DLD1 (cell line): ENCODE results near the gene RANGRF.

Experiments used
- in situ Hi-C: cut with HindIII; loops from 2 replicates; pipeline ENCODE4 v1.10.0; 2017; ENCODE audit warnings: low sequenced_read_pairs

The RANGRF gene

GRCh38 chr17:8273884-8274444 is 14.5 kb upstream of the RANGRF start:
- in situ Hi-C loops = no loop called here

GRCh38 chr17:8274816-8275215 is 13.7 kb upstream of the RANGRF start:
- in situ Hi-C loops = no loop called here

DNA sequence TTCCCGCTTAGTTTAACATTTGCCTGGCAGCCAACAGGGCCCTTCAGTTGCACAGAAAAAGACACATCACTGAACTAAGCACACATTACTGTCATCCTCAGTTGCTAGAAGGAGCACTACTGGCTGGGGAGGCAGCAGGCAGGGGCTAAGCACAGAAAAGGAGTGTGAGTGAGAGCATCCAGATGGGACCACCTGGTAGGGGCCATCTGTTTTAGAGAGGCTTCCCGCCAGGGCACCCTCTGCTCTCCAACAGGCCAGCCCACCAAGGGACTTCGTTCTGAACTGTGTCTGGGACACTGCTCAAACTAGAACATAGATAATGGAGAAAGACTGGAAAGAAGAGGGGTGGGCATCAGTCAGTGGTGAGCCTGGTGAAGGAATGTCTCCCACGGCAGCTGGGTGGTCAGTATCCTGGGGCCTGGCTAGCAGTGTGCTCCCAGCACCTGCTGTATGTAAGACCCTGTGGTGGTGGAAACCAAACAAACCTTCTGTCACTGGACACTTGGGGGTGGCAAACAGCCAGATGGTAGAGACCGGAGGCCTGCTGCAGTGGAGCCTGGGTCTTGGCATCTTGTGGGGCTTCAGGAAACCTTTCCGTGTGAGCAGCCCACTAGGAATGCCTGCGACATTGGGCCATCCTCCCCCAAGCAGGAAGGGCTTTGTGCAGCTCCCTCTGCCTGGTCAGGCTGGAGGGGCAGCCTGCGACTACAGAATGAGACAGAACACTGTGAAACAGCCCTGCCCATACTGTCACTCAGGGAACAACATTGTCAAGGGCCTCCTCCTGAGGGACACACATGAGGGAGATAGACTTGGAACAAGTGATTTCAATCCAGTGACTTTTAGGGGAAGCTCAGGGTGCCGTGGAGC is 12.8 kb upstream of the RANGRF start:
- in situ Hi-C loops = no loop called here

DNA sequence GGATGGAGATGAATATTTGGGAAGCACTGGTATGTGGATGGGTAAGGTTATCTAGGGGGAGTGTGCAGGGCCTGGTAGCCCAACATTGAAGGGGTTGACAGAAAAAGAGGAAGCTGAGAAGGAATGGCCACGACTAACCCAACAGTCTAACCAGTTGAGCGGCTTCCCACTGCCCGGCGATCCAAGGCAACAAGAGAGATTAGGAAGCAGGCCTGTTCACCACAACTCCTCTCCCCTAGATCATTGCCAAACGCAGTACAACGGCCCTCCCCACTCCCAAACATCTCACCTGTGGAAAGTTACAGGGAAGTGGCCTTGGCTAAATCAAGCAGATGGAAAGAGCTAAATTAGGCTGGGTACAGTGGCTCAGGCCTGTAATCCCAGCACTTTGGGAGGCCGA is 11.2 kb upstream of the RANGRF start:
- in situ Hi-C loops = no loop called here

DNA sequence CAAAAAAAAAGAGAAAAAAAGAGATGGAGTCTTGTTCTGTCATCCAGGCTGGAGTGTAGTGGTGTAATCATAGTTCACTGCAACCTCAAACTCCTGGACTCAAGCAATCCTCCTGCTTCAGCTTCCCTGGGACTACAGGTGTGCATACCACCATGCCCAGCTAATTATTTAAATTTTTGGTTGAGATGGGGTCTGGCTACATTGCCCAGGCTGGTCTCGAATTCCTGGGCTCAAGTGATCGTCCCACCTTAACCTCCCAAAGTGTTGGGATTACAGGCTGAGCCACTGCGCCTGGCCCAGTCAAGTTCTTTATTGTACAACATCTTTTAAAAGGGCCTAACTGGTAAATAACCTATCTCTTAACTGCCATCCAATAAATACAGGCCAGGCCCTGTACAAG is 6.1 kb upstream of the RANGRF start:
- in situ Hi-C loops = no loop called here

DNA sequence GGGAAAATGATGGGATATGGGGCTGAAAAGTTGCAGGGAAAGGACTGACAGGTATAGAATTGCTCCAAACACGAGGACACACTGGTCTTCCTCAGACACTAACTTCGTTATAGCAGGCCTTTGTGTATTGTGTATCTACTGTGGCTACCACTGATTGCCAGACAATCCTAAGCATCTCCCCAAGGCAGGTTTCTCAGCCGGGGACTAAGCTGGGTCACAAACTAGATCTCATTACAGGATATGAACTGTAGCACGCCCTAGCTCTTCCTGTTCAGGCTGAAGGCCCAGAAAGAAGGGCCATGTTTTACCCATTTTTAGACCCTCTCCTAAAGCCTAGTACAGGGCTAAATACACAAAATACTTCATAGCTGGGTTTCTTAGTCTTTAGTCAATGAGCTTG is 5.1 kb upstream of the RANGRF start:
- in situ Hi-C loops = no loop called here

- in situ Hi-C loops = no loop called here
Observed at GRCh38 chr17:8284126-8284525, 4.3 kb upstream of the RANGRF start.

- in situ Hi-C loops = no loop called here
Observed at GRCh38 chr17:8285270-8286181, 2.9 kb upstream of the RANGRF start.

DNA sequence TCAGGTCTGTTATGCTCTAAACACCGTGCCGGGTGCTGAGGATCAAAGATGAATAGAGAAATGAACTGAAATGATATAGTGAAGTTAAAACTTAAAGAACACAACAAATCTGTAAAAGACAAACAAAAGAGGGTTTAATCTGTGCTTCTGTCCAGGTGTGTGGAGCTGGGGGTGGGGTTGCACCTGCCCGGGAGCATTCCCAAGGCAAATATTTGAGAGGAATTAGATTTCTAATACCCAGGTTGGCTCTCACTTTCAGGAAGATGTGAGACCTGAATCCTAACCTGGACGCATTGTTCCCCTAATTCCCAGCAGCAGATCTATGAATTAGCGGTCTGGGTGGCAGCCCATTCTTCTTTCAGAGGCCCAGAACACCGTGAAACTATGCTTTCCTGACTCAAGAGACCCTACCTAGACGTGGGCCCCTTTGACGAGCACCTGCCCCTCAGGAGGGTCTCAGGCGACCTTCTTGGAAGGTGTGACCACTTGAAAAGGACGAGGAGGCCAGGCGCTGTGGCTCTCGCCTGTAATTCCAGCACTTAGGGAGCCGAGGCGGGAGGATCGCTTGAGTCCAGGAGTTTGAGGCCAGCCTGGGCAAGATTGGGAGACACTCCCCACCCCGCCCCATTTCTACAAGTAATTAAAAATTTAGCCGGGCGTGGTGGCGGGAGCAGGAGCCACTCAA is 677 bp upstream of the RANGRF start:
- in situ Hi-C loops = no loop called here

- in situ Hi-C loops = no loop called here
Observed at GRCh38 chr17:8289103-8289397, 580 bp downstream of the RANGRF start.

- in situ Hi-C loops = no loop called here
Observed at GRCh38 chr17:8290043-8290442, 1.6 kb downstream of the RANGRF start.

GRCh38 chr17:8292639-8293395 is 4.3 kb downstream of the RANGRF start:
- in situ Hi-C loops = no loop called here

DNA sequence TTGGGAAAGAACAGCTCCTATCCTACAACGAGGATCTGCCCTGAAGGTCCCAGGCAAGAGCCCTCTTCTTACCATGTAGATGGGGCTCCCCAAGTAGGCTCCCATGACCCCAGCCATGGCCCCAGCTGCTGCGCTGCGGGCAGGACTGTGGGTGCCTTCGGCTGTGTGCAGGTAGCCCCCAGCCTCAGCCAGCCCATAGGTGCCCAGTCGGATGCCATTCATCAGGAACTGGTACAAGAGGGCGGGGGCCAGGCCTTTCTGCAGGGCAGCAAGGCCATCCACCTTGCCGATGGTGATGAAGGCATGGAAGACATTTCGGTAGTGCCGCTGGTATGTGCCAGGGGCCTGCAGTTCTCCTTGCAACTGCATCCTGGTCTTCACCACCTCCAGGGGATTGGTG is 5.9 kb downstream of the RANGRF start:
- in situ Hi-C loops = no loop called here

GRCh38 chr17:8294814-8295316 is 6.4 kb downstream of the RANGRF start:
- in situ Hi-C loops = no loop called here

- in situ Hi-C loops = loop anchor here (10.0 to 25.0 kb wide), 2 partner anchors 65 to 188 kb away; partner anchors contain the start of genes ALOXE3 and HES7
Observed at GRCh38 chr17:8300226-8300625, 11.8 kb downstream of the RANGRF start.

- in situ Hi-C loops = loop anchor here (10.0 to 25.0 kb wide), 2 partner anchors 66 to 188 kb away; partner anchors contain the start of genes ALOXE3 and HES7
Observed at GRCh38 chr17:8300627-8301242, 12.3 kb downstream of the RANGRF start.

DNA sequence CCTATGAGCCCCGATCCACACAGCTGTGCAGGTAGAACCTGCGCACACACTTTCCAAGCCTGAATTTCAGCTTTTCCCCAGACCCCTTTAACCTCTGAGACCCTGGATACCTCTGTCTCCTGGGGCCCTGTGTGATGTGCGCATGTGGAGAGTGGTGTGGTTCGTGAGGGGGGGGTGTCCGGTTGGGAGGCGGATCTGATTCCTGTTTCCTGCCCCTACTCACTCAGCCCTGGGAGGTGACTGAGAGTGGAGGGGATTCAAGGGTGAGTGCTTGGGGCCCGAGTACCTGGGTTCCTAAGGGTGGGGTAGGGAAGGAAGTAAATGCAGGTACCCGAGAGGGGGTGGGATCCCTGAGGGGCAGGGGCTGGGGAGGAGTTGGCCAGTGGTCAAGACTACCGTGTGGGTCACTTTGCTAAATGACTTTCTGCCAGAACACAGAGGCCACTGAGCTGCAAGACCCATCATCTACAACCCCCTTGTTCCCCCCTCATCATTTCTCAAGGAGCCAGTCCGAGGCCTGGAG is 22.2 kb downstream of the RANGRF start:
- in situ Hi-C loops = loop anchor here (25.0 kb wide), 1 partner anchor 198 kb away; the partner anchor contains the start of genes ALOXE3 and HES7

DNA sequence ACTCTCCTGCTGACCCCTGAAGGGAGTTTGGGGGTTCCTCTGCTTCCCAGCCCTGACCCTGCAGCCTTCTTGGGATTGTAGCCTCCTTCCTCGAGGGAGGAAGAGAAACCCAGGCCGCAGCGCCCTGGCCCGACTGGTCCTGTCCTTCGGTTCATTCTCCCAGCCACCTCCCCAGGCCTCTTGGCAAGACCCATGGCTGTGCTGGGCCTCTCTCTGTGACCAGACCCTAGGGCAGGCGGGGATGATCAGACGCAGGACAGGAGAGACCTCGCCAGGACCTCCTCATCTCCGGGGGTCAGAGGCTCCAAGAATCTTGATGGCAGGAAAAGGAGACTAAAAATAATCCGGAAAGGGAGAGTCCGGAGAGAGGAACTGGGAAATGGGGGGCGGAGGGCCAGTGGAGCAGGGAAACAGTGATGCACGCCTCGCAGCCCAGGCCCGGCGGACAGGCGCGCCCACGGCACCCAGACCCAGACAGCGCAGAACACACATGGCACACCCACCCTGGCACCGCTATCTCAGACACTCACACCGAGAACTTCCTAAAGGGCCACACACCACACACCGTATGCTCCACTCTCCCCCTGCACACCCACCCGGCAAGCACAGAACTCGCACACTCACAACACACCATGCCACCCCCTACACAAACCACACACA is 22.8 kb downstream of the RANGRF start:
- in situ Hi-C loops = loop anchor here (25.0 kb wide), 1 partner anchor 199 kb away; the partner anchor contains the start of genes ALOXE3 and HES7

GRCh38 chr17:8312251-8312650 is 23.8 kb downstream of the RANGRF start:
- in situ Hi-C loops = loop anchor here (25.0 kb wide), 1 partner anchor 200 kb away; the partner anchor contains the start of genes ALOXE3 and HES7
